Calu3 (cell line): ENCODE data around the gene IL19. TPM values are rescaled to one million over a fixed set of nuclear protein-coding genes. Genes with fewer than 3 reads are reported as not detected.

ENCODE experiments used
- BruUV-seq: library from RNA; stranded (reverse); fragments of 400-500 nt; replicated peaks from 2 replicates; lab custom pipeline; 2021; lab: Mats Ljungman, UMichigan
- CTCF ChIA-PET: fragments of 300-600 bp; sonication (Branson Sonifier 250); formaldehyde crosslinking; loops from one replicate; lab custom pipeline; 2022; ENCODE audit warnings: antibody characterized with exemption; lab: Charles Lee
- DNase-seq: peaks from one replicate; pipeline ENCODE4 v3.0.0; 2022
- H3K27ac Mint-ChIP-seq: one replicate; pipeline ENCODE4 v1.8.0; 2022; ENCODE audit warnings: mixed read lengths; ENCODE audit not compliant: unreplicated experiment
- H3K27me3 Mint-ChIP-seq: one replicate; pipeline ENCODE4 v1.8.0; 2022; ENCODE audit warnings: mixed read lengths; ENCODE audit not compliant: unreplicated experiment
- H3K36me3 Mint-ChIP-seq: one replicate; pipeline ENCODE4 v1.8.0; 2022; ENCODE audit warnings: mild to moderate bottlenecking, moderate library complexity, mixed read lengths; ENCODE audit not compliant: insufficient read depth, unreplicated experiment
- H3K4me1 Mint-ChIP-seq: one replicate; pipeline ENCODE4 v1.8.0; 2022; ENCODE audit warnings: mild to moderate bottlenecking, low read depth, mixed read lengths; ENCODE audit not compliant: unreplicated experiment
- H3K4me3 Mint-ChIP-seq: one replicate; pipeline ENCODE4 v1.8.0; 2022; ENCODE audit warnings: mild to moderate bottlenecking, low read depth, moderate library complexity, mixed read lengths; ENCODE audit not compliant: unreplicated experiment
- H3K9me3 Mint-ChIP-seq: one replicate; pipeline ENCODE4 v1.8.0; 2022; ENCODE audit warnings: low read depth, mixed read lengths; ENCODE audit not compliant: unreplicated experiment
- intact Hi-C: fragments of 100-400 bp; cut with micrococcal nuclease; formaldehyde crosslinking; loops from one replicate; pipeline ENCODE4 v1.10.0; 2022; ENCODE audit not compliant: unreplicated experiment
- total RNA-seq: library from RNA; stranded (reverse); gene quantifications from 2 replicates; pipeline ENCODE4 v1.2.3, GENCODE V29; 2022
- TF ChIP-seq, protein P1 (sequence below): fragments of 200-600 bp; IDR thresholded peaks from one replicate; pipeline ENCODE4 v1.8.0; 2022; ENCODE audit warnings: antibody characterized with exemption; ENCODE audit not compliant: unreplicated experiment

Gene IL19
- total RNA-seq, 1 experiment from 2014 or later = not detected

- no peaks in the 10 kb centered on the region for H3K9me3 Mint-ChIP-seq
- CTCF ChIA-PET = no interaction called here
- intact Hi-C loops = loop anchor here (10.0 kb wide), 1 partner anchor 274 kb away; no protein-coding TSS in a partner anchor
- no peak overlapping the region for H3K27ac Mint-ChIP-seq
- BruUV-seq = no TSS peak
- H3K36me3 Mint-ChIP-seq = no peaks in the 10 kb centered on the region
- H3K27me3 Mint-ChIP-seq = peaks cover 85% of the 10 kb centered on the region
- TF ChIP-seq, protein P1, sequence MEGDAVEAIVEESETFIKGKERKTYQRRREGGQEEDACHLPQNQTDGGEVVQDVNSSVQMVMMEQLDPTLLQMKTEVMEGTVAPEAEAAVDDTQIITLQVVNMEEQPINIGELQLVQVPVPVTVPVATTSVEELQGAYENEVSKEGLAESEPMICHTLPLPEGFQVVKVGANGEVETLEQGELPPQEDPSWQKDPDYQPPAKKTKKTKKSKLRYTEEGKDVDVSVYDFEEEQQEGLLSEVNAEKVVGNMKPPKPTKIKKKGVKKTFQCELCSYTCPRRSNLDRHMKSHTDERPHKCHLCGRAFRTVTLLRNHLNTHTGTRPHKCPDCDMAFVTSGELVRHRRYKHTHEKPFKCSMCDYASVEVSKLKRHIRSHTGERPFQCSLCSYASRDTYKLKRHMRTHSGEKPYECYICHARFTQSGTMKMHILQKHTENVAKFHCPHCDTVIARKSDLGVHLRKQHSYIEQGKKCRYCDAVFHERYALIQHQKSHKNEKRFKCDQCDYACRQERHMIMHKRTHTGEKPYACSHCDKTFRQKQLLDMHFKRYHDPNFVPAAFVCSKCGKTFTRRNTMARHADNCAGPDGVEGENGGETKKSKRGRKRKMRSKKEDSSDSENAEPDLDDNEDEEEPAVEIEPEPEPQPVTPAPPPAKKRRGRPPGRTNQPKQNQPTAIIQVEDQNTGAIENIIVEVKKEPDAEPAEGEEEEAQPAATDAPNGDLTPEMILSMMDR = no peak
- no peak overlapping the region for H3K4me3 Mint-ChIP-seq
- H3K4me1 Mint-ChIP-seq = no peaks in the 10 kb centered on the region
- no peak for DNase-seq
These were observed 29.8 kb downstream of the IL19 start for GRCh38 chr1:206800411-206800810.

DNA sequence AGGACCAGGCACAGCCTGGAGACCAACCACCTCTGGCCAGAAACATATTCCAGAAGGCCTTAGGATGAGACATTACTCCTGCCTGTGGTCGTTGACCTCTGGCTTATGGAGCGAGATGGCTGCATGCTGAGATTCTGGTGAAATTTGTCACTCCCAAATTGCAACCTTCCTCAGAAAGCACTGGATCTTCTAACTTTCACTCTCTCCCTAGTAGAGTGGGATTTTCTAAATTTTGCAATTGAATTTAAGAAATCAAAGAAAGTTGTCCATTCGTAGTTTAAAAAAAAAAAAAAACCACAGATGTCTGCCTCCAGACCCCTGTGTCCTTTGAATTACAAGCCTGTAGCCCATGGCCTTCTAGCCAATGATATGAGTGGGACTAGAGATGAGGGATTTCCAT, 30.3 kb downstream of the IL19 start:
- no peaks in the 10 kb centered on the region for H3K9me3 Mint-ChIP-seq
- DNase-seq = no peak
- intact Hi-C loops = loop anchor here (10.0 kb wide), 1 partner anchor 274 kb away; no protein-coding TSS in a partner anchor
- H3K4me1 Mint-ChIP-seq = no peaks in the 10 kb centered on the region
- CTCF ChIA-PET = no interaction called here
- TF ChIP-seq, protein P1 = no peak
- no TSS peak for BruUV-seq
- H3K27ac Mint-ChIP-seq = no peak overlapping the region
- peaks cover 85% of the 10 kb centered on the region for H3K27me3 Mint-ChIP-seq
- H3K36me3 Mint-ChIP-seq = no peaks in the 10 kb centered on the region
- no peak overlapping the region for H3K4me3 Mint-ChIP-seq

DNA sequence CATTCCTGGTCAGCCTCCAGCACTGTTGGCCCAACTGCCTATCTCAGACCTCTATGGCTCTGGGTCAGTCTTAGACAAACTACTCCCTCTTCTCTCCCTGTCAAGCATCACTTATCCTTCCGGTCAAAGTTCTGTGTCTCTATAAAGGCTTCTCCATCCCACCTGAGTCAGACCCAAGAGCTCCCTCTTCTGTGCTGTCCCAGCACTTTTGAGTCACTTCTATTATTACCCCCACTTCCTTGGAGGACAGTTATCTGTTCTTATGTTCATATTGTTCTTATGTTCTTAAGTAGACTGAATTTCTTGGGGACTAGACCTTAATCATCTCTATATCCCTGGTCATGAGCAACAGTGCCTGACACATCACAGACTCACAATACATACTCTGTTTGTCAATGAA, 30.9 kb downstream of the IL19 start:
- no TSS peak for BruUV-seq
- H3K27me3 Mint-ChIP-seq = peaks cover 86% of the 10 kb centered on the region
- H3K4me3 Mint-ChIP-seq = no peak overlapping the region
- no peaks in the 10 kb centered on the region for H3K36me3 Mint-ChIP-seq
- no peaks in the 10 kb centered on the region for H3K4me1 Mint-ChIP-seq
- no peaks in the 10 kb centered on the region for H3K9me3 Mint-ChIP-seq
- intact Hi-C loops = loop anchor here (10.0 kb wide), 1 partner anchor 273 kb away; no protein-coding TSS in a partner anchor
- H3K27ac Mint-ChIP-seq = no peak overlapping the region
- TF ChIP-seq, protein P1 = no peak
- DNase-seq = no peak
- CTCF ChIA-PET = interaction anchor here (0.6 kb wide), 1 partner anchor 180 kb away, joined by 3 read pairs; no protein-coding TSS in a partner anchor

GRCh38 chr1:206802401-206802800, 31.8 kb downstream of the IL19 start:
- CTCF ChIA-PET = interaction anchor here (0.6 kb wide), 1 partner anchor 152 kb away, joined by 13 read pairs; no protein-coding TSS in a partner anchor
- BruUV-seq = no TSS peak
- H3K9me3 Mint-ChIP-seq = no peaks in the 10 kb centered on the region
- DNase-seq = no peak
- no peaks in the 10 kb centered on the region for H3K4me1 Mint-ChIP-seq
- H3K4me3 Mint-ChIP-seq = no peak overlapping the region
- TF ChIP-seq, protein P1 = no peak
- H3K27ac Mint-ChIP-seq = no peak overlapping the region
- peaks cover 96% of the 10 kb centered on the region for H3K27me3 Mint-ChIP-seq
- no peaks in the 10 kb centered on the region for H3K36me3 Mint-ChIP-seq
- intact Hi-C loops = loop anchor here (10.0 kb wide), 1 partner anchor 272 kb away; no protein-coding TSS in a partner anchor
